Central memory CD4-positive, alpha-beta T cell (primary cell): ENCODE data around the gene RNF5.
"Not testable (repeated sequence)": the region's sequence is repeated elsewhere in the genome, so short reads cannot be mapped to it uniquely, and the experiment has no call there.

Experiments
- DNase-seq: peaks from one replicate; pipeline ENCODE4 v3.0.0; 2022

Gene RNF5

DNA sequence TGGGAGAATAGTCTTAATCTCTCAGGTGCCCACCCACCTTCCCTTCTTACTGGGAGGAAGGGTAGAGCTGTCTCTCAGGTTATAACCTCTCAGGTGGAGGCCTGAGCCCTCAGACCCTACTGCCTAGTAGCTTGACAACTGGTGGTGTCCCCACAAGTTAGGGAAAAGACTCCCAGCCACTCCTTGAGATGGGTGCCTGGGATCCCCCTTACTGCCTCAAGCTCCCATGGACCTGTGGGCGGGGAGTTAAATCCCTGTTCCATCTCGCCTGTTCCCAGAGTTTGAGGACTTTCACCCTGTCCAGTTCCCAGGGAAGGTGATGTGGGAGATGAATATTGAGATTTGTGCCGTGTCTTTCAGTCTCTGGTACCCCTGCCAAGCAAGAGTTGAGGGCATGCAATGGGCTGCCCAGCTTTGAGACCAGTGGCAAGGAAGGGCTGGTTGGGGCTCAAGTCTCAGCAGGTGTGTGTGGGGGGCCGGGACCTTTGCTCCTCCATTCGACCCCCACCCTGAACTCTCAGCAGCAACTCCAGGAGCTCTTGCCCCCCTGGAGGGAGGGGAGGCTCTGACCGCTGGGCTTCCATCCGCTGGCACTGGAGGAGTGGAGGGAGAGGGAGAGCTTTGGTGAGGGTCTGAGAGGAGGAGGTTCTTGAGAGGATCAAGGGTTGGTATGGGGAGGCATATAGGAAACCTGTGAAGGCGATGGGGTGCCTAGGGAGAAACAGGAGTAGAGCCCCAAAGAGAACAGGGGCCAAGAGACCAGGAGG, 12.9 kb downstream of the RNF5 start:
- DNase-seq, result no peak

DNA sequence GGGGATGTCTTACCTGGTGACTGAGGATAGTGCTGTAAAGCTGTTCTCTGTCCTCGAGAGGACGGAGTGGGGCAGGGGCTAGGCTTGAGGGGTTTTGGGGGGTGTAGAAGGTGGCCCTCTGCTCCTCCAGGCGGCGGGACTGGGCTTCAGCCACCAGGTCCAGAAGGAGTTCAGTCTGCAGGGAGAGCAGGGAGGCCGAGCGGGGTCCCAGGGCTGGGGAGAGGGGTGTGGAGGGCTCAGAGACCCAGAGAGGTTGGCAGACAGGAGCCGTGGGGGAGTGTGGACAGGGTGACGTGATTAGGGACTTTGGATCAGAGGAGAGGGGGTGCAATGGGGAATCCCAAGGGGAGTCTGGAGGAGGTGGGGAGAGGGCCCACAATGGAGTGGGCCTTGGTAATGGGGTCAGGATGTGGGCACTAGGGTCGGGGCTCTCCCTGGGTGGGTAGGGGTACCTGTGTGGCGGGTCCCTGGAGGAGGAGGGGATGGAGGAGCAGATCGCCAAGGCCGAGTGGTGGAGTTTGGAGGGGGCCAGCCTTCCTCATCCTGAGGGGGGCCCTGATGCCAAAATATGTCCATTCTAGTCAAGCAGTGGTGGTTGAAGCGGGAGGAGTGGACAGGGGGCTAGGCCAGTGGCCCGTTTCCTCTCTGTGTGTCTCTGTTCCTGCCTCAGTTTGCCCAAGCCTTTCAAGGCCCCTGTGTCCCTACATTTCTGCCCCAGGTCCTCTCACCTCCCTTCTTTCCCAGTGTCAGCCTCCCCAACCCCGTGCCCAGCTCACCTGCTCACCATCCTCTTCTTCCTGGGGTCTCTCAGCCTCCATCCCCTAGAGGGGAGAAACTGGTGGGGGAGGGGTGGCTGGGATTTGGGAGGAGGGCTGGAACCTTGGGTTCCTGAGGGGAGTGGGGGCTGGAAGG, 13.7 kb downstream of the RNF5 start:
- DNase-seq, result no peak

DNA sequence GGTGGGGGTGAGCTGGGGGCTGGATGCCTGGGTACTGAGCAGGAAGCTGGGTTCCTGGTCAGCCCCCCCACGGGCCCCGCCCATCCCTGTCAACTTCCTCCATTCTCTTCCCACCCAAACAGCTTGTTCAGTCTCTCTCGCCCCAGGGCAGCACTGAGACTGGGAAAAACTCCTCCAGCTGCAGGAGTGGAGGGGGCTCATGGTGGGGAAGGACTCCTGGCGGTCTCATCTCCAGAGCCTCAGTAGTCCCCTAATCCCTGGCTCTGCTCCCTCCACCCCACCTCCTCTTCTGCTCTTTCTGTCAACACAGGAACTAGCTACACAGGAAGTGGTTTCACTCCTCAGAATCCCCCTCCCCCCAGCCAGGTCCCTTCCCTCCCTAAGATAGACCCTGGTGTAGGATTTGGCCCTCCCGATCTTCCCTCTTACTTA, 14.4 kb downstream of the RNF5 start, which contains the start of gene GPSM3:
TSS of gene GPSM3 (minus strand) at position 36 of the 432 bp plus-strand sequence. CDS start 130 bp downstream, outside the sequence.
- peak; percentile 68 for DNase-seq

DNA sequence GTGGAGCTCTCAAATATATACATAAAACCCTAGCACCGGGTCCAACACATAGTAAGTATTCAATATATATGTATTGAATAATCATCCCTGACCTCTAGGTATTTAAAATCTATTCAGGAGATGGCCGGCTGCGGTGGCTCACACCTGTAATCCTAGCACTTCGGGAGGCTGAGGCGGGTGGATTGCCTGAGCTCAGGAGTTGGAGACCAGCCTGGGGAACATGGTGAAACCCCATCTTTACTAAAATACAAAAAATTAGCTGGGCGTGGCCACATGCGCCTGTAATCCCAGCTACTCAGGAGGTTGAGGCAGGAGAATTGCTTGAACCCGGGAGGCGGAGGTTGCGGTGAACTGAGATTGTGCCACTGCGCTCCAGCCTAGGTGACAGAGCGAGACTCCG, 14.9 kb downstream of the RNF5 start:
- not testable (repeated sequence) for DNase-seq

DNA sequence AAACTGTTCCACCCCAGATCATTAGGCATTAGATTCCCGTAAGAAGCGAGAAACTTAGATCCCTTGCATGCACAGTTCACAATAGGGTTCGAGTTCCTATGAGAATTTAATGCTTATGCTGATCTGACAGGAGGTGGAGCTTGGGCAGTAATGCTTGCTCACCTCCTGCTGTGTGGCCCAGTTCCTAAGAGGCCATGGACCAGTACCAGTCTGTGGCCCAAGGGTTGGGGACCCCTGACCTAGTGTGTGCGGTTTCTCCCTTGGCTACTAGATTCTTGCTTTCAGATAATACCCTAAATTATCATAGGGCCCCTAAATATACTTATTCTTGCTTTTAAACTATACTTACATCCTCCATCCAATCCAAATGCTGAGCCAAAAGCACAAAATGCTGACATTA, 16.2 kb downstream of the RNF5 start:
- DNase-seq, result no peak

DNA sequence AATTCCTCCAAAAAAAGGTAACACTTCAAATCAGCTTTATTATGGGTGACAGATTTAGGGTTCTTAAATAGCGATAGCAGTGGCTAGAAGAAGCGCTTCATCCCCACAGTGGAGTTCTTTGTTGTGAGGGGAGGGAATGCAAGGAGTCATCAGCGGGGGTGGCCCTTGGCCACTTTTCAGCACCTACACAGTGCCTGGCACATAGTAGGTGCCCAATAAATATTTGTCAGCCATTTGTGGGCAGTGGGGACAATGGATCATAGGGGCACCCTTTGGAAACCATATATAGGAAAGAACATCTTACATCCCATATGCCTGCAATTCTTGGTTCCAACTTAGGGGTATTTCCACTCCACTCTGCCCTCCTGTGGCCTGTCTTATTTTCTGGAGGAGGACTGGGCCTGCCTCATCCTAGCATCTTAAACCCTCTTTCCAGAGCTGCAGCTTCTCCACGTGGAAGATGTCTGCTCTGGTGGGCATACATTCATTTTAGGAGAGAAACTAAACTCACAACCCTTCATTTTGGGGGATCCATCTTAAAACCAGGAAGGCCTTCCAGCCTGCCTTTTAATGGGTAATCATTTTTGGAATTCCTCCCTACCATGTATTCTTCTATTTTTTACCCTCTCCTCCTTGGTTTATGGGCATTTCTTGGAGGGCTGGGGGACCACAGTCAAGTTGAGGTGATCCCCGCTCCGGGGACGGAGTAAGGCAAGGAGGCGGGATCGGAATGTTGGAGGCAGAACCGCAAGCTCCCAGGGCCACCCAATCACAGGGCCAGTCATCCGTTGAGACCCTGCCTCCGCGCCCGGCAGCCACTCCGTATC, 16.8 kb downstream of the RNF5 start:
- no peak for DNase-seq

DNA sequence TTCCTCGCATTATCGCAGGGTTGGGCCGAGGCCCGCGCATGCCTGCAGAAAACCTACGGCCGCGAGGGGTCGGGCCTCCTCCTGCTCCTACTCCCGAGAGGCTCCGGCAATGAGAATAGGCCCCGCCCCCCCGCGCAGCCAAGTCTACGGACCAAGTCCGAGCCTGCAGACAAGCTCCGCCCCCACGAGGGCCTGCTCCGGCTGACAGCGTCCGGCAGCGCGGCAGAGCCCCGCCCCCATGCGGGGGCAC, 17.4 kb downstream of the RNF5 start:
- DNase-seq, result peak; percentile 99

DNA sequence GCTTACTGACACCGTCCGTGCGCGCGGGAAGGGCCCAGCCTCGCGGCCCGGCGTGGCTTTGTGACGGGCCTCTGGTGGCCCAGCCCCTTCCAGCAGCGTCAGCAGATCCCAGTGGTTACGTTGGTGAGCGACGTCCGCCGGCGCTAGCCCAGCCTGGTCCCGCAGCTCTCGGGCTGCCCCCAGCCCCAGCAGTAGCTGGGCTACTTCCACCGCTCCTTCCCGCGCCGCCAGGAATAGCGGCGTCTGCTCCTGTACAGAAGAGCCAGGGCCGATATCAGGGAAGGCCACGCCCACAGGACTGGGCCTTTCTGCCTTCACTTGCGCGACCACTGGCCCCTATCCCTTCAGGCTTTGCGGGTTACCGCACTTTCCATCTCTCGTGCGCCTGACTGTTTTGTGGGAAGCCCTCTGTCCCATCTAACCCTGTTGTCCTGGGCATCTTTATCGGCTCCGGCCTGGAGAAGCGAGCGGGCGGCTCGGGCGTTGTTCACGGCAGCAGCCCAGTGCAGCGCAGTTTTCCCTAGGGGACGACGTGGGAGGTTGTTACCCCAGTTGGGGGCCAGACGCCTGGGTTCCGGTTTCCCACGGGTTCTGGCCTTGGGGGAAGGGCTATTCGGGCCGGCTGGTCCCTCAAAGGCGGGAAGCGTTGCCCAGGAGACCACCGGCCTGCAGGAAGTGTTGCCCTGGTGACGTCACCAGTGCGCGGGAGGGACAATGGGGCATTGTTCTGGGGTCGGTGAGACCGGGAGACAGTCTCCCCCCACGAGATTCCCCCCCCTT, 17.9 kb downstream of the RNF5 start:
- DNase-seq, result no peak

DNA sequence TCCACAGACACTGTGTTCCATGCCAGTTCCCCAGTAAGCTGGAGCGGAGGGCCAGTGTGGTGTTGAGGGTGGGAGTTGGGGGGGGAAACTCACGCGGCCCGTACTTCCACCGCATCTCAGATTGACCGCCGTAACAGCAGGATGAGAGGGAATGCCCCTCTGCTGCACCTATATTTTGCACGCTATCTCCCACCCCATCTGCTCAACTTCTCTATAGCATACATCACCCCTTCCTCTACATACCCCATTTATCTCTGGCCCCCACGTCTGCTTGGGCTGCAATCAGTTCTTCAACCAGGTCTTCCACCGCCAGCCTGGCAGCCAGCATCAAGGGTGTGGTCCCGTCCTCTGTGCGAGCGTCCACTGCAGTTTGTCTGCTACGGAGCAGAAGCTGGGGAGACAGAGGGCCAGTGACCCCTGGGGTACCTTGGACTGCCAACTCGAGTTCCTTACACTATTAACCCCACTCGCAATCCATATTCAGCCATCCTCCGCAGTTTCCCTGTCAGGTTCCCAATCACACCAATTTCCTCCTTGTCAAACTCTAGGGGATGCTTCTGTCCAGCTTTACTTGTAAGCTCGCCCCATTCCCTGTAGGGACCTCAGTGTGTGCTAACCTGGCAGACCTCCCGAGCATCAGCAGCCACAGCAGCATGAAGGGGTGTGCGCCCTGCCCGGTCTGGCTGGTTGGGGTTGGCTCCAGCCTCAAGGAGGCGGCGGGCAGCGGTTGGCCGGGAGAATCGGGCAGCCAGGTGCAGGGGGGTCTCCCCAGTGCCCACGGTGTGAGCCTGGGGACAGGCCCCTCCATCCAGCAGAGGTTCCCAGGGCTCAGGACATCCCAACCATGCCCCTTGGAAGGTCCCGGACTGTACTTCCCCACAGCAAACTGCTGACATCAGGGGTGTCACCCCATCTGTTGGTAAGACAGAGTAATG, 18.7 kb downstream of the RNF5 start:
- DNase-seq, result no peak

DNA sequence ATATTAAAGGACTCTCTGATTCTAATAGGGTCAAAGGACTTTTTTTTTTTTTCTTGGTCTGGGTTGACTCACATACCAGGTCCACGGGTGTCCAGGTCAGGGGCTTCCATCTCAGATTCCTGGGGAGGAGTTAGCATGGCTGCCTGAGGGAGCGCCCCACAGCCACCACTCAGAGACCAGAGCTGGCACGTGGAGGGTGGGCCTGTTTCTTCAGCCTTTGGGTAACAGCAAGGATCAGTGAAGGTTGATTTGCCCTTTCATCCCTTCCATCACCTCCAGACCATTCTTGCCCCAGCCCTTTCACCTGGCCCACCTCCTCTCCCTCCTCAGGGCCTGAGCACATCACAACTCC, 20.1 kb downstream of the RNF5 start:
- DNase-seq, result no peak

DNA sequence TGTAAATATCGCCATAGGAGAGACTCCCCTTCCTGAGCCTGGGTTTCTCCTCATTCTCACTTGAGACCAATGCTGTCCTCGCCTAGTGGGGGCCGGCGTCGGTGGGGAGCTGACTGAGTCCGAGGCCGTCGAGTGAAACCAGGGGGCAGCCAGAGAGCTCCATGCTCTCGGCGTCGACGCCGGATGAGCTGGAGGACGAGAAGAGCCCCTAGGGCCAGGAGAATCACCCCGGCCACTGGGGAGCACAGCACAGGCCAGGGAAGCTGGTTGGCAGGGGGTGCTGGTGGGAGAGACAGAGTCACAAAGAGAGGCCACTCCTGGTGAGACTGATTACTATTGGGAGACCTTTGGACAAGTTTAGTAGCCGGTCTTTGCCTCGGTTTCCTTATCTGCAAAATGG, 20.7 kb downstream of the RNF5 start:
- DNase-seq, result no peak

DNA sequence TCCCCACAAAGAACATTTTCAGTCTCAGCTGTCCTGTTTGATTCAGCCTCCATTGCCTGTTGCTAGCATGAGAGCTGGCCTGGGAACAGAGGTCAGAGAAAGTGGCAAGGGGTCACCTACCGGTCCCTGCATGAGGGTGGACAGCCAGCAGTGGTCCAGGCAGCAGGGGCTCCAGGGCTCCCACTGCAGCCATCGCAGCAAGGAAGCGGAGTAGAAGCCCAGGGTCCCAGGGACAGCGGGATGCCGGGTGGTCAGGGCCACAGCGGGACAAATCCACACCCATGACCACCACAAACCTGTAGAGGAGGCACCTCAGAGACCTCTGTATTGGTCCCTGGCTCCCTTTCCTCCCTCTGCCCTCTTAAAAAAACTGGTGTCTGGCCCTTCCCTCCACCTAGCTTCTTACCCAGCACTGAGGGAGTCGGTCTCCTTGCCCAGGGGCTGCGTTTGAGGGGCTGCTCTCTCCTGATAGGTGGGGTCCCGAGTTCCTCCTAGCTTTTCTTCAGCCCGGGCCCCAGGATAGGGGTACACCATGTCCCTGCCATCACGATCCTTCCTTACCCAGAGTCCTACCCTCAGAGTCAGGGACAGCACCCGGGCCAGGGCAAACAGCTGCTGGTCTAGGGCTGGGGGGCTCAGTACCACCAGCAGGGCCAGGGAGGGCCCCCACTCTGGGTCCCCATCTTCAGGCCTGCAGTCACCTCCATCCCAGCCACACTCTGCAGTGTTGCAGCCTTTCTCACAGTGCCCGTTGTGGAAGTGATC, 22.7 kb downstream of the RNF5 start:
- no peak for DNase-seq

DNA sequence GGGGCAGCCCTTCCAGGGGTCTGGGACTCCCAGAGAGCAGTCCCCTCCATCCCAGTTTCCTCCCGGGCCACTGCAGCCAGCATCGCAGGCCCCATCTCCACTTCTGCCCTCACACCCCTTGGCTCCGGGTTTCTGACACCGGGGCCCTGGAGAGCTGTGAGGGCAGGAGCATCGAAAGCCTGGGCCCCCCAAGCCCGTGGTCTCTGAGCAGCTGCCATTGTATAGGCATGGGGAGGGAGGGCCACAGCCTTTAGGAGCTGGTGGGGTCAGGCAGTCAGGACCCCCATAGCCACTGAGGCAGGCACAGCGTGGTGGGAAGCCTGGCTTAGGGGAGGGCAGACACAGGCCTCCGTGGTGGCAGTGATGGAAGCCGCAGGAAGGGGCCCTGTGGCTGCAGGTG, 24.0 kb downstream of the RNF5 start:
- no peak for DNase-seq

DNA sequence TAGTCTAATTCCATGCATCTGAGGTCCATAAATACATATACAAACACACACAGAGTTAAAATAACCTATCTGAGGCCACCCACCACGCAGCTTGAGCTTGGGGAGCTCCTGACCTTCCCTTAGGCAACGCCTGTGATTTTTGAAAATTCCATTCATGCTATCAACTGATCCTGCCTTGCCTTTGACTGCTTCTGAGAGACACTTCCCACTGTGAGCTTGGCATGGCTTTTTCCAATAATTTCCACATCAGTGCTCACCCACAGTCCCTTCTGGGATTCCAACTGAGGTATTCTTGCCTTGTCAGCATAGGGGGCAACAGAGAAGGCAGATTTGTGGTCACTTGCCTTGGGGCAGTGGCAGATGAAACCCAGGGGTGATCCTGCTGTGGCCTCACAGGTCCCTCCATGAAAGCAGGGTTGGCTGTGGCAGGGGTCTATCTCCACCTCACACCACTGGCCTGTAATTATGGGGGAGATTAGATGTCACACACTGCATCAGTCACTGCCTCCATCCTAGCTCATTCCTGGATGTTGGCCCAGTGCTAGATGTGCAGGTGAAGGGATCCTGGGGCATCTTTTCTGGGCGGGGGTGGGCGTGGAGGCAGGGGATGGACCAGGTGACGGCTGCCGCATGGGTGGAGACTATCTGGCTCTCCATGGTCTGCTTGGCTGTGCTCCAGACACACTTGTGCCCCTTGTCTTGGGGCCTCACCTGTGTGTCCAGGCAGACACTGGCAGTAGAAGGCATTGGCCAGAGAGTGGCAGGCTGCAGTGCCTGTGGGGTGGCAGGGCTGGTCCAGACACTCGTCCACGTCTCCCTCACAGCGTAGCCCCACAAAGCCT, 25.4 kb downstream of the RNF5 start:
- no peak for DNase-seq

DNA sequence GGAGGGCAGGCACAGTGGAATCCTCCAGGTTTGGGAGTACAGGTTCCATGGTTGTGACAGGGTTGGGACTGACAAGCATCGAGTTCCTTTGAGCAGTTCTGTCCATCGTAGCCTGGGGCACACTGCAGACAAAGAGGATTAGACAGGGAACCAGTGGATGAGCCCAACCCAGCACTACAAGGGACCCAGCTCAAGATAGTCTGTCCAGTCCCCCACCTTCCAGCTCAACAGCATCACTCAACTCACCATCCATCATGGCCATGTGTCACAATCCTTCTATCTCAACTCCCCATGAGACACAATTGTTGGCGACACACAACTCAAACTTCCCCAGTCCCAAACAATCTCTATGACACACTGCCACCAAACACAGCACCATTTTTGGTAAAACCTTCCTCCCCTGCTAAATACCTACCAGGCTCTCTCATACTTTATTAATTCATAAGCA, 26.1 kb downstream of the RNF5 start:
- DNase-seq, result no peak

DNA sequence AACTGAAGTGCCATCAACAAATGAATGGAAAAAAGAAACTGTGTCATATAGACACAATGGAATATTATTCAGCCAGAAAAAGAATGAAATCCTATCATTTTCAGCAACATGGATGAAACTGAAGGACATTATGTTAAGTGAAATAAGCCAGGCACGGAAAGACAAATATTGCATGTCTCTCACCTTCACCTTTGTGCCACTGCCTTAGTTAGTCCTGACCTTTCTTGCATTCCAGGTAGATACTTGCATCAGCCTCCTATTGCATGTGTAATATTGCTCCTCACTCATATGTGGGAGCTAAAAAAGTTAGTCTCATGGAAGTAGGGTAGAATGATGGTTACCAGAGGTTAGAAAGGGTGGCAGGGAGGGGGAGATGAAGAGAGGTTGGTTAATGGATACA, 30.8 kb downstream of the RNF5 start:
- DNase-seq, result no peak

DNA sequence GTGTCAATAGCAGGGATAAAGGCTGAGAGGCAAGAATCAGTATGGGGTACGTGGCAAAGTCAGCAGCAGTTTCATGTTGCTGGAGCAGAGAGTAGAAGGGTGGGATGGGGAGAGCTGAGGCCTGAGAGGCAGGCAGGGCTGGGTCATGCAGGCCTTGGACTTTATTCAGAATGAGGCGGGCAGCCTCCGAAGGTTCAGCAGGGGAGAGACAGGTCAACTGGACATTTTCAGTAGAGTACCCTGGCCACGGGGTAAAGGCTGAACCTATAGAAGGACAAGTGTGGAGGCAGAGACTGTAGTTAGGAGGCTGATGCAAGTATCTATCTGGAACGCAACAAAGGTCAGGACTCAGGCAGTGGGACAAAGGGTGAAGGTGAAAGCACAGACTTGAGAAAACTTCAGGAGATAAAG, 32.0 kb downstream of the RNF5 start:
- DNase-seq, result no peak

DNA sequence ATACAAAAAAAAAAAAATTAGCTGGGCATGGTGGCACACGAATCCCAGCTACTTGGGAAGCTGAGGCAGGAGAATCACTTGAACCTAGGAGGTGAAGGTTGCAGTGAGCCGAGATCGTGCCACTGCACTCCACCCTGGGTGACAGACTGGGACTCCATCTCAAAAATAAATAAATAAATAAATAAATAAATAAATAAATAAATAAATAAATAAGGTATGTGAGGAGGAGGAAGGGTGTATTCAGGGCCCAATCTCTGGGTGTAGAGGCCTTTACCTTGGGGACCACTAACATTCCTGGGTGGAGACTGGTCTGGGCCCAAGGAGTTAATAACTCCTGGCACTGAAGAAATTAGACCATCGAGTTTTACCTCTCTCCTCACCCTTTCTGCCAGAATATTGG, 33.2 kb downstream of the RNF5 start:
- DNase-seq, result not testable (repeated sequence)

DNA sequence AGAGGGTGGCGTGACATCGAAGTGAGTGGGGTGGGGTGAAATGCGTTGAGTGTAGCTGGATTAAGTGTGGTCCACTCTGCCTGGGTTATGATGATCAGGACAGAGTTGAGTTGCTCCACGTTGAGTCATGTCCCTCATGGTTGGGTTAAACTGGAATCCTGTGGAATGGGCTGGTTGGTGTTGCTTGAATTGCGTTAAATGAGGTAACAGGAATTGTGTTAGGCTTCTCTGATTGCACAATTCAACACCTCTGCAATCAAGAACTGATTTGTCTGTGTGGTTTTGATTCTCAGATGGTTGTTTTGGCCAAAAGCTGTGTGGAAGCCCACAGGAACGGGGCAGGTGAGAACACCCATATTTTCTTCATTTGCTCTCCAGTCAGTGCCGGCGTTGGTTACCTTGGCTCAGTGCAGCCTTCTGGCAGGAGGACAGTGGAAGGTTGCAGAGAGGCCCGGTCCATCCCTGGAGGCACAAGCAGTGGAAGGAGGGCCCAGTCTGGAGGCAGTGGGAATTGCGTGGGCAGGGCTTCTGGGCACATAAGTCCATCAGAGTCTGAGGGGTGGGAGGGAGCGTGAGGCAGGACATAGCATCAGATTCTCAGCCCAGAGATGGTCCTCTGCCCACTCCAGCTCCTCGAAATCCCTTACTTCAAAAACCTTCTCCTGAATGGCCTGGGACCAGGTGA, 34.0 kb downstream of the RNF5 start:
- no peak for DNase-seq
